AG04449 (cell line): Measurements from ENCODE around the gene SCAMP5.
A peak's percentile ranks its signal among the peaks of the same experiment; 100 is the strongest.

Experiments used
- CTCF ChIA-PET: fragments of 350-600 bp; formaldehyde crosslinking; extraction: SDS; loops from one replicate; lab custom pipeline; 2021; ENCODE audit warnings: antibody characterized with exemption; lab: Yijun Ruan, JAX
- POLR2A ChIA-PET: fragments of 400-600, 350-600 bp; formaldehyde crosslinking; extraction: SDS; loops from one replicate; lab custom pipeline; 2020; ENCODE audit warnings: antibody characterized with exemption, inconsistent platforms; lab: Yijun Ruan, JAX
- DNase-seq: peaks from one replicate; pipeline ENCODE4 v3.0.0-alpha.2; 2010; ENCODE audit warnings: low read depth, low spot score
- H3K4me3 ChIP-seq: 2 replicates; pipeline ENCODE4 v1.5.1; 2011; ENCODE audit warnings: low read depth, mild to moderate bottlenecking, control low read depth, low read length
- CTCF ChIP-seq: IDR thresholded peaks from one replicate; pipeline ENCODE4 v1.5.1; 2011; ENCODE audit warnings: mild to moderate bottlenecking, moderate library complexity, low read length, control low read depth, inconsistent platforms; ENCODE audit not compliant: insufficient read depth; ENCODE audit errors: missing control alignments

SCAMP5 gene

GRCh38 chr15:75025548-75026260 lies 30.3 kb downstream of the SCAMP5 start:
- DNase-seq, result no peak
- ChIA-PET CTCF (interaction anchor here (0.7 to 10.5 kb wide), 8 partner anchors 11 to 280 kb away, joined by 3 to 337 read pairs (median 4); partner anchors contain the start of gene C15orf39), POLR2A (interaction anchor here (1.4 kb wide), 1 partner anchor 183 kb away, joined by 4 read pairs; no protein-coding TSS in a partner anchor)
- no peak for TF ChIP-seq CTCF
- H3K4me3 ChIP-seq, result no peak overlapping the region

GRCh38 chr15:75027551-75027950 lies 32.2 kb downstream of the SCAMP5 start:
- DNase-seq, result no peak
- POLR2A ChIA-PET, result no interaction called here
- no peak for TF ChIP-seq CTCF
- CTCF ChIA-PET, result interaction anchor here (0.9 to 10.5 kb wide), 6 partner anchors 9 to 341 kb away, joined by 3 to 337 read pairs (median 6); partner anchors contain the start of genes C15orf39 and MAN2C1
- H3K4me3 ChIP-seq, result no peak overlapping the region

- CTCF ChIA-PET, result interaction anchor here (0.7 to 10.5 kb wide), 22 partner anchors 8 to 339 kb away, joined by 3 to 337 read pairs (median 4); partner anchors contain the start of genes C15orf39 and MAN2C1
Measured at GRCh38 chr15:75028991-75029377, 33.6 kb downstream of the SCAMP5 start.

GRCh38 chr15:75029378-75030022 lies 34.1 kb downstream of the SCAMP5 start:
- peak; percentile 31 for DNase-seq
- H3K4me3 ChIP-seq, result peak overlapping the region; percentile 21
- ChIA-PET POLR2A (interaction anchor here (1.2 to 1.9 kb wide), 3 partner anchors 14 to 175 kb away, joined by 3 to 11 read pairs (median 9); partner anchors contain the start of gene C15orf39), CTCF (interaction anchor here (0.6 to 10.5 kb wide), 26 partner anchors 8 to 339 kb away, joined by 3 to 337 read pairs (median 4); partner anchors contain the start of genes C15orf39 and MAN2C1)
- TF ChIP-seq CTCF, result peak; percentile 94

More at GRCh38 chr15:75028991-75029377, 33.6 kb downstream of the SCAMP5 start:
- no peak for DNase-seq
- TF ChIP-seq CTCF, result no peak
- no peak overlapping the region for H3K4me3 ChIP-seq
- POLR2A ChIA-PET, result interaction anchor here (1.2 to 1.9 kb wide), 3 partner anchors 15 to 175 kb away, joined by 3 to 11 read pairs (median 9); partner anchors contain the start of gene C15orf39

GRCh38 chr15:75030023-75030413 lies 34.7 kb downstream of the SCAMP5 start:
- H3K4me3 ChIP-seq, result no peak overlapping the region; the same call in 1 of the 2 replicates
- CTCF ChIA-PET, result interaction anchor here (0.6 to 10.5 kb wide), 22 partner anchors 8 to 338 kb away, joined by 3 to 337 read pairs (median 4); partner anchors contain the start of genes C15orf39 and MAN2C1
- no peak for DNase-seq
- no peak for TF ChIP-seq CTCF
- POLR2A ChIA-PET, result interaction anchor here (1.6 to 1.9 kb wide), 2 partner anchors 171 to 174 kb away, joined by 9 to 11 read pairs; partner anchors contain the start of gene C15orf39
